ENCODE data around the gene L2HGDH. TPM values are rescaled to one million over a fixed set of nuclear protein-coding genes. Genes with fewer than 3 reads are reported as not detected.

L2HGDH gene
- total RNA-seq, 6 experiments from 2014 or later, result 6.1 to 11.1 (median 6.9) TPM

- Histone ChIP-seq H3K27me3 (no peaks in the 10 kb centered on the region), H3K4me1 (peaks cover 0 to 18% (median 0%) of the 10 kb centered on the region in 4 donors), H3K36me3 (no peaks in the 10 kb centered on the region), H3K27ac (no peak overlapping the region), H3K4me3 (no peak overlapping the region), H3K9me3 (no peaks in the 10 kb centered on the region)
- DNase-seq (no peak), ATAC-seq (no peak)
- intact Hi-C loops (cut with DNase I), result no loop called here
- 100% methylated on average over 1 of the region's 2 CpGs for WGBS (ENCODE audit: insufficient coverage, low coverage, low lambda C conversion rate, missing lambda C conversion rate)
- TF ChIP-seq, protein P1, sequence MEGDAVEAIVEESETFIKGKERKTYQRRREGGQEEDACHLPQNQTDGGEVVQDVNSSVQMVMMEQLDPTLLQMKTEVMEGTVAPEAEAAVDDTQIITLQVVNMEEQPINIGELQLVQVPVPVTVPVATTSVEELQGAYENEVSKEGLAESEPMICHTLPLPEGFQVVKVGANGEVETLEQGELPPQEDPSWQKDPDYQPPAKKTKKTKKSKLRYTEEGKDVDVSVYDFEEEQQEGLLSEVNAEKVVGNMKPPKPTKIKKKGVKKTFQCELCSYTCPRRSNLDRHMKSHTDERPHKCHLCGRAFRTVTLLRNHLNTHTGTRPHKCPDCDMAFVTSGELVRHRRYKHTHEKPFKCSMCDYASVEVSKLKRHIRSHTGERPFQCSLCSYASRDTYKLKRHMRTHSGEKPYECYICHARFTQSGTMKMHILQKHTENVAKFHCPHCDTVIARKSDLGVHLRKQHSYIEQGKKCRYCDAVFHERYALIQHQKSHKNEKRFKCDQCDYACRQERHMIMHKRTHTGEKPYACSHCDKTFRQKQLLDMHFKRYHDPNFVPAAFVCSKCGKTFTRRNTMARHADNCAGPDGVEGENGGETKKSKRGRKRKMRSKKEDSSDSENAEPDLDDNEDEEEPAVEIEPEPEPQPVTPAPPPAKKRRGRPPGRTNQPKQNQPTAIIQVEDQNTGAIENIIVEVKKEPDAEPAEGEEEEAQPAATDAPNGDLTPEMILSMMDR (IDR thresholded peaks at IDR 0.05), result no peak
- TF ChIP-seq POLR2A (IDR thresholded peaks at IDR 0.05), result no peak
Observed at GRCh38 chr14:50338587-50338986, 26.6 kb upstream of the L2HGDH start.

GRCh38 chr14:50335989-50336824 is 24.2 kb upstream of the L2HGDH start:
- Histone ChIP-seq H3K4me3 (no peak overlapping the region), H3K36me3 (no peaks in the 10 kb centered on the region), H3K9me3 (no peaks in the 10 kb centered on the region), H3K4me1 (peaks cover 0 to 8% (median 0%) of the 10 kb centered on the region in 4 donors), H3K27ac (peak overlapping the region in 2 of 3 donors; percentile 3 to 69), H3K27me3 (no peaks in the 10 kb centered on the region)
- WGBS (ENCODE audit: insufficient coverage, low coverage, low lambda C conversion rate, missing lambda C conversion rate), result 43% methylated on average over 6 of the region's 7 CpGs
- DNase-seq, result peak in 2 of 3 donors; percentile 30 to 55
- TF ChIP-seq, protein P1 (IDR thresholded peaks at IDR 0.05), result no peak
- TF ChIP-seq POLR2A (IDR thresholded peaks at IDR 0.05), result no peak
- intact Hi-C loops (cut with DNase I), result no loop called here
- ATAC-seq, result peak; percentile 52 to 79 (median 63)

DNA sequence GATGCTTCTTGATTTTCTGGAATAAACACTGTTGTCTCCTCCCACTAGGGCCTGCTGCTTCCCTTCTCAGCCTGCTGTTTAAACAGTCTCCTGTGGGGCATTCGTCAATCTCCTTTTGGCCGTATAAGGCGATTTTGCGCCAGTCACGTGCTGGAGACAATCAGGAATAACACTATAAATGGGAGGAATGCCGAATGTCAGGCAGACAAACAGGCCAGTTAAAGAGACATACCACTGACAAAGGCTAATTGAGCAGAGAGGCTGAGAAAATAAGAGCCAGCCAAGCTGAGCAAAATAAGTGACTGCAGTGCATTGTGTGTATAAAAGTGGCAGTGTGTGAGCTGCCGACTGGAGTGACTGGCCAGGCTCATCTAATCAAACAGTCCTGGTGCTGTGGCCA is 23.4 kb upstream of the L2HGDH start:
- Histone ChIP-seq H3K36me3 (no peaks in the 10 kb centered on the region), H3K4me3 (no peak overlapping the region), H3K27me3 (no peaks in the 10 kb centered on the region), H3K9me3 (no peaks in the 10 kb centered on the region), H3K4me1 (peaks cover 0 to 8% (median 0%) of the 10 kb centered on the region in 4 donors), H3K27ac (peak overlapping the region in 2 of 3 donors; percentile 3 to 69)
- 41% methylated on average over 7 of the region's 7 CpGs for WGBS (ENCODE audit: insufficient coverage, low coverage, low lambda C conversion rate, missing lambda C conversion rate)
- TF ChIP-seq, protein P1 (IDR thresholded peaks at IDR 0.05), result no peak
- TF ChIP-seq POLR2A (IDR thresholded peaks at IDR 0.05), result no peak
- intact Hi-C loops (cut with DNase I), result no loop called here
- ATAC-seq (peak; percentile 56 to 84 (median 66)), DNase-seq (peak in 1 of 3 donors; percentile 63)

- WGBS (ENCODE audit: insufficient coverage, low coverage, low lambda C conversion rate, missing lambda C conversion rate), result 94% methylated on average over 8 of the region's 8 CpGs
- Histone ChIP-seq H3K9me3 (no peaks in the 10 kb centered on the region), H3K36me3 (no peaks in the 10 kb centered on the region), H3K4me1 (peaks cover 0 to 8% (median 0%) of the 10 kb centered on the region in 4 donors), H3K27me3 (no peaks in the 10 kb centered on the region), H3K4me3 (no peak overlapping the region), H3K27ac (no peak overlapping the region)
- no peak for DNase-seq
- TF ChIP-seq, protein P1 (IDR thresholded peaks at IDR 0.05), result no peak
- TF ChIP-seq POLR2A (IDR thresholded peaks at IDR 0.05), result no peak
- ATAC-seq, result no peak
- intact Hi-C loops (cut with DNase I), result no loop called here
Observed at GRCh38 chr14:50334211-50334610, 22.2 kb upstream of the L2HGDH start.
